VCaP (cell line): ENCODE data around the gene MAB21L1.

ENCODE experiments used
- H3K27ac ChIP-seq: fragments of 450-650 bp; 2 replicates; pipeline ENCODE4 v1.5.1; 2017
- TF ChIP-seq, protein P1 (sequence below): fragments of 450-650 bp; conservative IDR thresholded peaks from 2 replicates; pipeline ENCODE4 v1.5.1; 2017; ENCODE audit warnings: mild to moderate bottlenecking, moderate library complexity

MAB21L1 gene

DNA sequence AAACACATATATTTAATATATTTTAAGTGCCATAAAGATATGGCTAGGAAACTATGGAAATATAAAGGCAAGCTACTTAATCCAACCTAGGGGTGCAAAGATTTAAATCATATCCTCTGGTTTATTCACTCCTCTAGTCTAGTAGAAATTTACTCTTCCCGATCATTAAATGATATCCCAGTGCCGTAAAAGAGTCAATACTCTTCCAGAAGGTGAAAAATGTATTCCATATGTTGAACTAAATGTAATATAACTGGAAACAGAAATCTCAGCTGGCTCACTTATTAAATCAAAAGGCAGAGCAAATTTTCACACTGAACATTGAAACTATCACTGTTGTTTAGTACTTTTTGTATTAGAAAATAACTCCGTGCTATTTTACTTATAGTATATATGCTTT, 11.1 kb downstream of the MAB21L1 start:
- TF ChIP-seq, protein P1, sequence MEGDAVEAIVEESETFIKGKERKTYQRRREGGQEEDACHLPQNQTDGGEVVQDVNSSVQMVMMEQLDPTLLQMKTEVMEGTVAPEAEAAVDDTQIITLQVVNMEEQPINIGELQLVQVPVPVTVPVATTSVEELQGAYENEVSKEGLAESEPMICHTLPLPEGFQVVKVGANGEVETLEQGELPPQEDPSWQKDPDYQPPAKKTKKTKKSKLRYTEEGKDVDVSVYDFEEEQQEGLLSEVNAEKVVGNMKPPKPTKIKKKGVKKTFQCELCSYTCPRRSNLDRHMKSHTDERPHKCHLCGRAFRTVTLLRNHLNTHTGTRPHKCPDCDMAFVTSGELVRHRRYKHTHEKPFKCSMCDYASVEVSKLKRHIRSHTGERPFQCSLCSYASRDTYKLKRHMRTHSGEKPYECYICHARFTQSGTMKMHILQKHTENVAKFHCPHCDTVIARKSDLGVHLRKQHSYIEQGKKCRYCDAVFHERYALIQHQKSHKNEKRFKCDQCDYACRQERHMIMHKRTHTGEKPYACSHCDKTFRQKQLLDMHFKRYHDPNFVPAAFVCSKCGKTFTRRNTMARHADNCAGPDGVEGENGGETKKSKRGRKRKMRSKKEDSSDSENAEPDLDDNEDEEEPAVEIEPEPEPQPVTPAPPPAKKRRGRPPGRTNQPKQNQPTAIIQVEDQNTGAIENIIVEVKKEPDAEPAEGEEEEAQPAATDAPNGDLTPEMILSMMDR, result no peak
- no peak overlapping the region for H3K27ac ChIP-seq

DNA sequence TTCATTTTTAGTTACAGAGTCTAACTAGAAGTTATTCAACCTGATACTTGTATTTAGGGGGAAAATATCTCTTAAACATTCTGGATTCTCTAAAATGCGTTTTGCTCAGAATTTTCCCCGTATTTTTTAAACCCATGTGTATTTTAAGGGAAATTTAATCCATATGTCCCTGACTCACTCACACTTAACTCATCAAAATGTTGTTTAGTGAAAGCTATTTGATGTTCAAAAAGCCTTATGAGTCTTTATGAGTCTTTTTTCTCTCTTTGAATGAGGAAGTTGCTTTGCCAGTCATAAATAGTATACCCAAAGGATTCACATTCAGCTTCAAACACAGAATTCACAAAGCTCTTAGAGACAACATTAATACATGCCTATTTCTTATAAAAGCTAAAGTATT, 16.4 kb downstream of the MAB21L1 start:
- no peak overlapping the region for H3K27ac ChIP-seq
- TF ChIP-seq, protein P1, result no peak

DNA sequence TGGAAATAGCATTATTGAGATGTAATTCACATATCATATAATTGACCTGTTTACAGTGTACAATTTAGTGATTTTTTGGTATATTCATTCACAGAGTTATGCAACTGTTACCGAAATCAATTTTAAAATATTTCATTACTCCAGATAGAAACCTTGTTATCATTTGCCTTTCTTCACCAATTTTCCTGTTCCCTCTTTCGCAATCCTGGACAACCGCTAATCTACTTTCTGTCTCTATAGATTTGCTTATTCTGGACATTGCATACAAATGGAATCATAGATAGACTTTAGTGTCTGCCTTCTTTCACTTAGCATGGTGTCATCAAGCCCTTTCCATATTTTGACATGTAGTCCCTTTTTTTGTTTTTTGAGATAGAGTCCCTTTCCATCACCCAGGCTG, 19.2 kb downstream of the MAB21L1 start:
- H3K27ac ChIP-seq, result no peak overlapping the region

DNA sequence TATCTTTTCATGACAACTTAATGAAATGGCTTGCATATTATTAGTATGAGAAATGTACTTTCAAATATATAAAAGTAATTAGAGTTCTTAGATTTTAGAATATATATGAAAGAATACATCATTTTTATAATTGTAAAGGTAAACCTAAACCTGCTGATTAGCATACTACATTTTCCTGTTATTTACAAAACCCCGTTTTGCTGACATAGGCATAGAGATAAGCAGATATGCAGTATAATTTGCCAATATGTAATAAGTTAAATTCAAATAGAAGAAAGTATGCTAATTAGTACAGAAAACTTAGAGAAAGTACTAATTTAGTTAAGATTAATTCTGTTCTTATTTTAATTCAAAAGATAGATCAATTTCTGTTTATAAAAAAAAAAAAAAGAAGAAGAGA, 21.5 kb downstream of the MAB21L1 start:
- no peak overlapping the region for H3K27ac ChIP-seq
- TF ChIP-seq, protein P1, result no peak

More for the DNA sequence above, 19.2 kb downstream of the MAB21L1 start:
- TF ChIP-seq, protein P1, result no peak

DNA sequence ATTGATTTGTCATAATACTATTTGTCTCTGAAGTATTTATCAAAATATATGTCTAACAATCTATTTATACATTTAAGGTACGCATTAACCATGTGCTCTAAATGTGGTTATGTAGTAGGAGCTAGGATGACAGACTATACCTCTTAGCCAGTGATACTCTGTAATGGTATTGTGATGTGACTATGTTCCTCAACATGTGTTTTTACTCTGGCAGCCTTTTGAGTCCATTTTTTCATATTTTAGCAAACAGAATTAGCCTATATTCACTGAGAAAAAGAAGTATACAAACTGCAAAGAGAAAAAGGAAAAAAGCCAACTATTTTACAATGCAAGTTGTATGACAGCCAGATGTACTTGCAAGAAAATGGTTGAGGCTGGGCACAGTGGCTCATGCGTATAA, 26.7 kb downstream of the MAB21L1 start:
- TF ChIP-seq, protein P1, result no peak

DNA sequence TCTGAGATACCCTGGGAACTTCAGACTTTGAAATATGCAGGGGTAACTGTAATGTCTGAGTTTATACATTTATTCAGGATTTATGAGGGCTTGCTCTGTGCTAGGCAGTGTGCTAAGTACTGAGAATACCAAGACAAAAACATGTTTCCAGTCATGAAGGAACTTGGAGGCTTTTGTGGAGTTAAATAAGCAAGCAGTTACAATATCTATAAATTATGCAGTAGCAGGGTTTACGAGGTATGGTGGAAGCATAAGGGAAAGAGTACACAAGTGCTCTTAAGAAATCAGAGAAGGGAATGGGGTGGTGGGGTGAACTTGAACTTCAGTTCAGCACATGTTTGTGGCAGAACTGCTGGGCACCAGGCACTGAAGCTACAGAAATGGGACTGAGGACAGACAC, 28.0 kb downstream of the MAB21L1 start:
- TF ChIP-seq, protein P1, result no peak
- no peak overlapping the region for H3K27ac ChIP-seq

More for the DNA sequence above, 26.7 kb downstream of the MAB21L1 start:
- no peak overlapping the region for H3K27ac ChIP-seq
